ENCODE measurements around the gene TIGAR.

GRCh38 chr12:4285070-4285469, 35.9 kb upstream of the TIGAR start:
- TF ChIP-seq CTCF (conservative IDR thresholded peaks at IDR 0.05; ENCODE audit: low read depth, low read length) (no peak), EZH2 (IDR thresholded peaks at IDR 0.05; ENCODE audit: low read length, unreplicated experiment) (no peak)

All from PC-3 (cell line).